ENCODE results near the gene CIDEC.

Gene CIDEC

GRCh38 chr3:9879830-9880549, at the start of gene CIDEC:
Gene CIDEC (minus strand): TSS chr3:9880253. CDS start chr3:9878486, 1,767 bp downstream.
- no peak within 1 kb of the TSS for H3K27ac ChIP-seq
- TF ChIP-seq, protein P1, sequence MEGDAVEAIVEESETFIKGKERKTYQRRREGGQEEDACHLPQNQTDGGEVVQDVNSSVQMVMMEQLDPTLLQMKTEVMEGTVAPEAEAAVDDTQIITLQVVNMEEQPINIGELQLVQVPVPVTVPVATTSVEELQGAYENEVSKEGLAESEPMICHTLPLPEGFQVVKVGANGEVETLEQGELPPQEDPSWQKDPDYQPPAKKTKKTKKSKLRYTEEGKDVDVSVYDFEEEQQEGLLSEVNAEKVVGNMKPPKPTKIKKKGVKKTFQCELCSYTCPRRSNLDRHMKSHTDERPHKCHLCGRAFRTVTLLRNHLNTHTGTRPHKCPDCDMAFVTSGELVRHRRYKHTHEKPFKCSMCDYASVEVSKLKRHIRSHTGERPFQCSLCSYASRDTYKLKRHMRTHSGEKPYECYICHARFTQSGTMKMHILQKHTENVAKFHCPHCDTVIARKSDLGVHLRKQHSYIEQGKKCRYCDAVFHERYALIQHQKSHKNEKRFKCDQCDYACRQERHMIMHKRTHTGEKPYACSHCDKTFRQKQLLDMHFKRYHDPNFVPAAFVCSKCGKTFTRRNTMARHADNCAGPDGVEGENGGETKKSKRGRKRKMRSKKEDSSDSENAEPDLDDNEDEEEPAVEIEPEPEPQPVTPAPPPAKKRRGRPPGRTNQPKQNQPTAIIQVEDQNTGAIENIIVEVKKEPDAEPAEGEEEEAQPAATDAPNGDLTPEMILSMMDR (IDR thresholded peaks at IDR 0.05) = no peak
- TF ChIP-seq ZFX (IDR thresholded peaks at IDR 0.05; ENCODE audit: borderline replicate concordance) = no peak

DNA sequence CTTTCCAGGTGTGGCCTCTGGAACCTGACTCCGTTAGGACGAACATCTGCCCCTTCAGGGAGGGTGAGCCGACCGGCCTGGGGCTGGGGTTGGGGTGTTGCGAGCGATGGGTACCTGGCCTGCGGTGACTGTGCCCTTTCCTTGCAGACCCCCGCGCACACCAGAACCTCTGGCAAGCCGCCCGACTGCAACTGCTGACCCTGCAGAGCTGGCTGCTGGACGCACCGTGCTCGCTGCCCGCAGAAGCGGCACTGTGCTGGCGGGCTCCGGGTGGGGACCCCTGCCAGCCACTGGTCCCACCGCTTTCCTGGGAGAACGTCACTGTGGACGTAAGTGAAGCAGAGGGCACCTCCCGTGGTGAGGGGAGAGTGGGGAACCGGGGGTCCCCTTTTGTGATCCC, 48.1 kb upstream of the CIDEC start:
- H3K27ac ChIP-seq = no peak overlapping the region
- TF ChIP-seq ZFX (IDR thresholded peaks at IDR 0.05; ENCODE audit: borderline replicate concordance) = no peak
- TF ChIP-seq, protein P1 (IDR thresholded peaks at IDR 0.05) = no peak

- H3K27ac ChIP-seq = peak overlapping the region; percentile 89; the same call in 1 of the 2 replicates
Measured at GRCh38 chr3:9918261-9919038, 38.4 kb upstream of the CIDEC start.

DNA sequence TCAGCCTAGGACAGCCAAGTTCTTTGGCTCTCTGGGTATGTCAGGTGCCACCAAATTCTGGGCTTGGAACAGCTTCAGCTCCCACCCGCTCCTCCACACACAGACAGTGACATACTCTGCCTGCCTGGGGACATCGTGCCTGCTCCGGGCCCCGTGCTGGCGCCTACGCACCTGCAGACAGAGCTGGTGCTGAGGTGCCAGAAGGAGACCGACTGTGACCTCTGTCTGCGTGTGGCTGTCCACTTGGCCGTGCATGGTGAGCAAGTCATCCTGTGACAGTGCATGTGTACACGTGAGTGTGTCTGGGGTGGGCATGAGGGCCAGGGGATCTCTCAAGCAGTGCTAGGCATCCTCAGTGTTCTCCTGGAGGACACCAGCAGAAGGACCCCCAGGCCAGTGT, 37.8 kb upstream of the CIDEC start:
- H3K27ac ChIP-seq = peak overlapping the region; percentile 89
- TF ChIP-seq ZFX (IDR thresholded peaks at IDR 0.05; ENCODE audit: borderline replicate concordance) = no peak
- TF ChIP-seq, protein P1 (IDR thresholded peaks at IDR 0.05) = no peak

More at GRCh38 chr3:9918261-9919038, 38.4 kb upstream of the CIDEC start:
- no peak for TF ChIP-seq ZFX (IDR thresholded peaks at IDR 0.05; ENCODE audit: borderline replicate concordance)
- TF ChIP-seq, protein P1 (IDR thresholded peaks at IDR 0.05) = no peak

DNA sequence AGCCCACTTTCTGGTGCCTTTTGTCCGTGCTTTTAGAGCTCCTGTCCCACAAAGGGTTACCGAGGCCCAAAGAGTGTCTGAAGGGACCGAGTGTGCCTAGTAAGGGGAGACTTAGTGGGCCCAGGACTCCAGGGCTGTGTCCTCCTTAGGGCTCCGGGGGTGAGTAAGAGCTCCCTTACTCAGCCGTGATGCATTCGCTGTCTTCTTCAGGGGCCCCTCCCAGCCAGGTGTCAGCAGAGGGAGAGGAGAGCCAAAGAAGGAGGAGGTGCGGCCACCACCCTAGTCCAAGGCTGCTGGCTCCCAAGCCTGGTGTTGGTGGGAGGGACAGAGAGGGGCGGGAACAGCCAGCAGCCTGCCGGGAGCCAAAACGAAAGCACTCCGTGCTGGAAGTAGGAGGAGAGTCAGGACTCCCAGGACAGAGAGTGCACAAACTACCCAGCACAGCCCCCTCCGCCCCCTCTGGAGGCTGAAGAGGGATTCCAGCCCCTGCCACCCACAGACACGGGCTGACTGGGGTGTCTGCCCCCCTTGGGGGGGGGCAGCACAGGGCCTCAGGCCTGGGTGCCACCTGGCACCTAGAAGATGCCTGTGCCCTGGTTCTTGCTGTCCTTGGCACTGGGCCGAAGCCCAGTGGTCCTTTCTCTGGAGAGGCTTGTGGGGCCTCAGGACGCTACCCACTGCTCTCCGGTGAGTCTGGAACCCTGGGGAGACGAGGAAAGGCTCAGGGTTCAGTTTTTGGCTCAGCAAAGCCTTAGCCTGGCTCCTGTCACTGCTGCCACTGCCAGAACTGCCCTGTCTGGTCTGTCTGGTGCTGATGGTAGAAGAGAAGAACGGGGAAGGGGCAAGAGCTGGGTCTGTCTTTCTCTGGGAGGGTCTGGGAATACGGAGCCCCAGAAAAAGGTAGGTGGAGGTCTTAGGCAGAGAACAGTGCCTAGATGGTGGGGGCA, 37.0 kb upstream of the CIDEC start, which contains the start of gene IL17RC:
TSS of gene IL17RC (plus strand) at position 365 of the 947 bp plus-strand sequence. CDS start at position 583, 218 bp downstream.
- no peak for TF ChIP-seq ZFX (IDR thresholded peaks at IDR 0.05; ENCODE audit: borderline replicate concordance)
- TF ChIP-seq, protein P1 (IDR thresholded peaks at IDR 0.05) = no peak
- H3K27ac ChIP-seq = peak within 1 kb of the TSS; percentile 89

GRCh38 chr3:9916346-9916733, 36.3 kb upstream of the CIDEC start:
- H3K27ac ChIP-seq = peak overlapping the region; percentile 89
- no peak for TF ChIP-seq ZFX (IDR thresholded peaks at IDR 0.05; ENCODE audit: borderline replicate concordance)
- TF ChIP-seq, protein P1 (IDR thresholded peaks at IDR 0.05) = no peak
